HepG2 (cell line): ENCODE measurements around the gene PTMA. TPM values are rescaled to one million over a fixed set of nuclear protein-coding genes. Genes with fewer than 3 reads are reported as not detected.
A peak's percentile ranks its signal among the peaks of the same experiment; 100 is the strongest.

Experiments
- ATF3 ChIP-seq: sonication (generic); formaldehyde crosslinking; IDR thresholded peaks from 2 replicates; pipeline ENCODE4 v1.4.0; 2020; ENCODE audit warnings: missing genetic modification reagents
- FOXK2 ChIP-seq: fragments of 450-650 bp; IDR thresholded peaks from 2 replicates; pipeline ENCODE4 v1.6.1; 2016
- HOMEZ ChIP-seq: IDR thresholded peaks from 2 replicates; pipeline ENCODE4 v1.6.1; 2016; ENCODE audit warnings: low read depth
- KAT2B ChIP-seq: fragments of 150-350 bp; IDR thresholded peaks from 2 replicates; pipeline ENCODE4 v1.6.1; 2014; ENCODE audit warnings: low read depth, low read length, borderline replicate concordance
- KDM1A ChIP-seq: IDR thresholded peaks from 2 replicates; pipeline ENCODE4 v1.6.1; 2016; ENCODE audit warnings: missing compliant biosample characterization
- KDM3A ChIP-seq: IDR thresholded peaks from 2 replicates; pipeline ENCODE4 v1.6.1; 2018; ENCODE audit warnings: low read depth, missing compliant biosample characterization
- MTF2 ChIP-seq: sonication (generic); formaldehyde crosslinking; IDR thresholded peaks from 2 replicates; pipeline ENCODE4 v1.5.0; 2020; ENCODE audit warnings: missing genetic modification reagents, borderline replicate concordance
- NAIF1 ChIP-seq: sonication (generic); formaldehyde crosslinking; IDR thresholded peaks from 2 replicates; pipeline ENCODE4 v1.5.0; 2020; ENCODE audit warnings: mild to moderate bottlenecking, missing genetic modification reagents, borderline replicate concordance
- NFKB2 ChIP-seq: sonication (generic); formaldehyde crosslinking; IDR thresholded peaks from 2 replicates; pipeline ENCODE4 v1.4.0; 2020; ENCODE audit warnings: missing genetic modification reagents, borderline replicate concordance
- PHF5A ChIP-seq: IDR thresholded peaks from one replicate; pipeline ENCODE4 v1.6.1; 2018; ENCODE audit warnings: low read depth, missing genetic modification reagents; ENCODE audit not compliant: unreplicated experiment
- RARG ChIP-seq: sonication (generic); formaldehyde crosslinking; IDR thresholded peaks from 2 replicates; pipeline ENCODE4 v1.4.0; 2020; ENCODE audit warnings: low read depth, mild to moderate bottlenecking, missing genetic modification reagents
- RCOR2 ChIP-seq: IDR thresholded peaks from 2 replicates; pipeline ENCODE4 v1.6.1; 2016; ENCODE audit warnings: missing biosample characterization, missing genetic modification reagents
- SKIL ChIP-seq: sonication (generic); formaldehyde crosslinking; IDR thresholded peaks from 2 replicates; pipeline ENCODE4 v1.8.0; 2022; ENCODE audit warnings: missing genetic modification reagents, mild to moderate bottlenecking, moderate library complexity, borderline replicate concordance
- SRF ChIP-seq: IDR thresholded peaks from 2 replicates; pipeline ENCODE4 v1.6.1; 2011; ENCODE audit warnings: mild to moderate bottlenecking, low read depth, low read length, moderate library complexity
- TCF12 ChIP-seq, 2 experiments: fragments of 450-650 bp in 1 of 2; sonication (generic) in 1 of 2; formaldehyde crosslinking in 1 of 2; IDR thresholded peaks; 2 replicates each; pipeline versions ENCODE4 v1.6.1 to v1.8.0; 2017 to 2022; ENCODE audit warnings: antibody characterized with exemption in 1 of 2, mild to moderate bottlenecking in 1 of 2, missing genetic modification reagents in 1 of 2, moderate library complexity in 1 of 2
- THAP11 ChIP-seq: IDR thresholded peaks from 2 replicates; pipeline ENCODE4 v1.6.1; 2016; ENCODE audit warnings: missing biosample characterization, missing genetic modification reagents
- THRA ChIP-seq: sonication (generic); formaldehyde crosslinking; IDR thresholded peaks from 2 replicates; pipeline ENCODE4 v1.4.0; 2020; ENCODE audit warnings: missing genetic modification reagents, borderline replicate concordance
- YEATS4 ChIP-seq: sonication (generic); formaldehyde crosslinking; IDR thresholded peaks from 2 replicates; pipeline ENCODE4 v1.4.0; 2020; ENCODE audit warnings: missing genetic modification reagents, borderline replicate concordance
- ZBTB7A ChIP-seq: sonication (generic); formaldehyde crosslinking; IDR thresholded peaks from 2 replicates; pipeline ENCODE4 v1.8.0; 2022; ENCODE audit warnings: mild to moderate bottlenecking, missing genetic modification reagents
- ZC3H13 ChIP-seq: sonication (generic); formaldehyde crosslinking; IDR thresholded peaks from 2 replicates; pipeline ENCODE4 v1.8.1; 2023; ENCODE audit warnings: mild to moderate bottlenecking, missing genetic modification reagents, moderate library complexity
- ZFP90 ChIP-seq: sonication (generic); formaldehyde crosslinking; IDR thresholded peaks from 2 replicates; pipeline ENCODE4 v1.8.0; 2022; ENCODE audit warnings: missing genetic modification reagents, mild to moderate bottlenecking, inconsistent platforms, borderline replicate concordance
- ZNF230 ChIP-seq: sonication (generic); formaldehyde crosslinking; IDR thresholded peaks from 2 replicates; pipeline ENCODE4 v1.4.0; 2020; ENCODE audit warnings: mild to moderate bottlenecking, missing genetic modification reagents
- ZNF326 ChIP-seq: sonication (generic); formaldehyde crosslinking; IDR thresholded peaks from 2 replicates; pipeline ENCODE4 v1.4.0; 2020; ENCODE audit warnings: missing genetic modification reagents, borderline replicate concordance
- ZNF616 ChIP-seq: sonication (generic); formaldehyde crosslinking; IDR thresholded peaks from 2 replicates; pipeline ENCODE4 v1.5.0; 2020; ENCODE audit warnings: low read depth, mild to moderate bottlenecking, missing genetic modification reagents
- ZNF841 ChIP-seq: sonication (generic); formaldehyde crosslinking; IDR thresholded peaks from 2 replicates; pipeline ENCODE4 v1.8.1; 2023; ENCODE audit warnings: missing genetic modification reagents, borderline replicate concordance
- ZSCAN21 ChIP-seq: sonication (generic); formaldehyde crosslinking; IDR thresholded peaks from 2 replicates; pipeline ENCODE4 v1.8.0; 2022; ENCODE audit warnings: mild to moderate bottlenecking, missing genetic modification reagents, moderate library complexity, borderline replicate concordance
- polyA plus RNA-seq, 8 experiments: library from polyadenylated mRNA; depleted of rRNA in 3 of 8; stranded (reverse) in 7 of 8; unstranded in 1 of 8; fragments of >200 nt; fragmentation: Illumina TruSeq in 4 of 8; extraction: Trizol in 4 of 8; gene quantifications; 2 replicates each; pipeline versions ENCODE4 v1.2.1 to v1.2.3, GENCODE V29; 2011 to 2016; ENCODE audit warnings: low read depth in 4 of 8, missing spikeins in 1 of 8, mixed read lengths in 1 of 8; ENCODE audit not compliant: insufficient read depth in 1 of 8
- total RNA-seq, 5 experiments: library from RNA; depleted of rRNA; stranded (reverse); fragments of >200 nt; fragmentation: Illumina TruSeq; extraction: Trizol; gene quantifications; 2 replicates each; pipeline ENCODE4 v1.2.3, GENCODE V29; 2016; ENCODE audit warnings: low read depth in 1 of 5

Gene PTMA
- total and polyA plus RNA-seq, 2 of the 13 experiments (the other 11 are each of a cell fraction or from before 2014, with no cell fraction given), result 190 to 1,086 TPM

GRCh38 chr2:231674587-231675338 lies 33.6 kb upstream of the PTMA start (continued):
- TF ChIP-seq HOMEZ (CRISPR knock-in tag) (no peak), SKIL (CRISPR knock-in tag) (no peak), ZNF616 (CRISPR knock-in tag) (no peak), ZNF841 (CRISPR knock-in tag) (no peak), PHF5A (CRISPR knock-in tag) (no peak), ZBTB7A (CRISPR knock-in tag) (peak; percentile 27; the same call in 1 of the 2 replicates), MTF2 (CRISPR knock-in tag) (no peak; the same call in 1 of the 2 replicates), ZFP90 (CRISPR knock-in tag) (no peak), SRF (no peak), KAT2B (no peak), KDM1A (CRISPR knock-in tag) (no peak), ZSCAN21 (CRISPR knock-in tag) (peak; percentile 63; the same call in 1 of the 2 replicates), KDM3A (CRISPR knock-in tag) (no peak), ATF3 (CRISPR knock-in tag) (no peak), ZNF230 (no peak), FOXK2 (no peak), YEATS4 (CRISPR knock-in tag) (0 out of 2 replicates have a peak, but pooled peaks have one; percentile 25), ZC3H13 (no peak), THAP11 (no peak), ZNF326 (CRISPR knock-in tag) (no peak), NFKB2 (CRISPR knock-in tag) (peak; percentile 59; the same call in 1 of the 2 replicates), RCOR2 (CRISPR knock-in tag) (no peak), NAIF1 (CRISPR knock-in tag) (no peak), TCF12 (IDR thresholded peaks at IDR 0.05) (no peak), TCF12 (CRISPR knock-in tag; IDR thresholded peaks at IDR 0.05) (no peak), RARG (CRISPR knock-in tag) (no peak), THRA (CRISPR knock-in tag) (0 out of 2 replicates have a peak, but pooled peaks have one; percentile 47)
